AG04449 (cell line): ENCODE results near the gene C14orf93.

Experiments
- CTCF ChIA-PET: fragments of 350-600 bp; formaldehyde crosslinking; extraction: SDS; loops from one replicate; lab custom pipeline; 2021; ENCODE audit warnings: antibody characterized with exemption; lab: Yijun Ruan, JAX
- POLR2A ChIA-PET: fragments of 400-600, 350-600 bp; formaldehyde crosslinking; extraction: SDS; loops from one replicate; lab custom pipeline; 2020; ENCODE audit warnings: antibody characterized with exemption, inconsistent platforms; lab: Yijun Ruan, JAX
- DNase-seq: peaks from one replicate; pipeline ENCODE4 v3.0.0-alpha.2; 2010; ENCODE audit warnings: low read depth, low spot score
- H3K4me3 ChIP-seq: 2 replicates; pipeline ENCODE4 v1.5.1; 2011; ENCODE audit warnings: low read depth, mild to moderate bottlenecking, control low read depth, low read length
- CTCF ChIP-seq: IDR thresholded peaks from one replicate; pipeline ENCODE4 v1.5.1; 2011; ENCODE audit warnings: mild to moderate bottlenecking, moderate library complexity, low read length, control low read depth, inconsistent platforms; ENCODE audit not compliant: insufficient read depth; ENCODE audit errors: missing control alignments

Gene C14orf93

GRCh38 chr14:22945642-22946041 lies 64.3 kb downstream of the C14orf93 start:
- CTCF ChIA-PET, result interaction anchor here (0.8 to 10.6 kb wide), 7 partner anchors 9 to 72 kb away, joined by 3 to 100 read pairs (median 5); partner anchors contain the start of genes AJUBA and PRMT5

GRCh38 chr14:22939684-22940083 lies 70.3 kb downstream of the C14orf93 start:
- no peak overlapping the region for H3K4me3 ChIP-seq
- no peak for TF ChIP-seq CTCF
- no peak for DNase-seq
- ChIA-PET POLR2A (interaction anchor here (0.6 kb wide), 2 partner anchors 44 to 1303 kb away, joined by 3 to 8 read pairs; no protein-coding TSS in a partner anchor), CTCF (interaction anchor here (0.7 to 10.6 kb wide), 7 partner anchors 9 to 388 kb away, joined by 3 to 100 read pairs (median 7); partner anchors contain the start of genes HAUS4 and PRMT5)

More at GRCh38 chr14:22945642-22946041, 64.3 kb downstream of the C14orf93 start:
- POLR2A ChIA-PET, result interaction anchor here (0.5 to 0.9 kb wide), 2 partner anchors 11 to 18 kb away, joined by 3 read pairs; no protein-coding TSS in a partner anchor
- TF ChIP-seq CTCF, result no peak
- no peak for DNase-seq
- no peak overlapping the region for H3K4me3 ChIP-seq
